Esophagus muscularis mucosa (tissue), 4 donors: Measurements from ENCODE around the gene ALX3. TPM values are rescaled to one million over a fixed set of nuclear protein-coding genes. Genes with fewer than 3 reads are reported as not detected.

Experiments used
- DNase-seq: peaks from one replicate; pipeline ENCODE4 v3.0.0-alpha.2; 2017; ENCODE audit errors: extremely low spot score
- H3K27ac ChIP-seq, 4 donors: fragments of 200-600 bp; sonication (generic); replicated peaks in 1 of 4; 1 replicate in 3 of 4; 2 replicates in 1 of 4; pipeline ENCODE4 v1.5.1; 2016 to 2019; ENCODE audit warnings: mild to moderate bottlenecking in 1 of 4
- H3K27me3 ChIP-seq, 4 donors: fragments of 200-600 bp; sonication (generic); one replicate each; pipeline versions ENCODE4 v1.5.1 to v1.6.0; 2016 to 2019
- H3K36me3 ChIP-seq, 4 donors: fragments of 200-600 bp; sonication (generic); one replicate each; pipeline ENCODE4 v1.5.1; 2016 to 2019
- H3K4me1 ChIP-seq, 4 donors: fragments of 200-600 bp; sonication (generic); one replicate each; pipeline ENCODE4 v1.5.1; 2016 to 2019
- H3K4me3 ChIP-seq, 4 donors: fragments of 200-600 bp; sonication (generic); 1 replicate in 2 of 4; 2 replicates in 2 of 4; pipeline ENCODE4 v1.5.1; 2016 to 2019; ENCODE audit warnings: mild to moderate bottlenecking in 4 of 4, moderate library complexity in 1 of 4
- H3K9me3 ChIP-seq, 4 donors: fragments of 200-600 bp; sonication (generic); 1 replicate in 3 of 4; 2 replicates in 1 of 4; pipeline ENCODE4 v1.5.1; 2016 to 2019
- CTCF ChIP-seq, 3 experiments: fragments of 200-600 bp in 2 of 3; fragments of 450-650 bp in 1 of 3; sonication (generic) in 2 of 3; IDR thresholded peaks; one replicate each; pipeline ENCODE4 v1.5.1; 2017 to 2019; ENCODE audit warnings: antibody characterized with exemption in 3 of 3, mild to moderate bottlenecking in 2 of 3, moderate library complexity in 1 of 3
- EP300 ChIP-seq: sonication (generic); formaldehyde crosslinking; IDR thresholded peaks from one replicate; pipeline ENCODE4 v1.6.1; 2017; ENCODE audit warnings: antibody characterized with exemption
- POLR2A ChIP-seq: fragments of 450-650 bp; IDR thresholded peaks from one replicate; pipeline ENCODE4 v1.6.1; 2017; ENCODE audit warnings: antibody characterized with exemption, moderate library complexity, mild to moderate bottlenecking, low read depth
- POLR2AphosphoS5 ChIP-seq, 2 donors: sonication (generic); formaldehyde crosslinking; IDR thresholded peaks; one replicate each; pipeline ENCODE4 v1.6.1; 2017; ENCODE audit warnings: antibody characterized with exemption in 2 of 2
- WGBS: methylation state at CpG from one replicate; pipeline ENCODE4 v1.1.5; 2018; 5-methylcytosine and 5-hydroxymethylcytosine counted together
- intact Hi-C: fragments of 100-400 bp; cut with DNase I; formaldehyde crosslinking; loops from one replicate; pipeline ENCODE4 v1.15.1; 2023
- total RNA-seq, 4 donors: library from RNA; depleted of rRNA; stranded (reverse); fragments of >200 nt; gene quantifications; one replicate each; pipeline versions ENCODE4 v1.1.0 to v1.2.1, GENCODE V29; 2016

The ALX3 gene
- total RNA-seq, 4 donors from 2014 or later: not detected

- no peak for TF ChIP-seq POLR2A
- TF ChIP-seq POLR2AphosphoS5 (IDR thresholded peaks at IDR 0.05): no peak
- DNase-seq: no peak
- intact Hi-C loops: no loop called here
- Histone ChIP-seq H3K4me3 (no peak overlapping the region), H3K27me3 (peaks cover 0 to 34% (median 3%) of the 10 kb centered on the region in 4 donors), H3K9me3 (no peaks in the 10 kb centered on the region), H3K36me3 (no peaks in the 10 kb centered on the region), H3K4me1 (peaks cover 20 to 30% (median 26%) of the 10 kb centered on the region in 4 donors), H3K27ac (no peak overlapping the region)
- 68% methylated on average over 4 of the region's 4 CpGs for WGBS
These were observed 16.5 kb upstream of the ALX3 start for GRCh38 chr1:110086961-110087360.

DNA sequence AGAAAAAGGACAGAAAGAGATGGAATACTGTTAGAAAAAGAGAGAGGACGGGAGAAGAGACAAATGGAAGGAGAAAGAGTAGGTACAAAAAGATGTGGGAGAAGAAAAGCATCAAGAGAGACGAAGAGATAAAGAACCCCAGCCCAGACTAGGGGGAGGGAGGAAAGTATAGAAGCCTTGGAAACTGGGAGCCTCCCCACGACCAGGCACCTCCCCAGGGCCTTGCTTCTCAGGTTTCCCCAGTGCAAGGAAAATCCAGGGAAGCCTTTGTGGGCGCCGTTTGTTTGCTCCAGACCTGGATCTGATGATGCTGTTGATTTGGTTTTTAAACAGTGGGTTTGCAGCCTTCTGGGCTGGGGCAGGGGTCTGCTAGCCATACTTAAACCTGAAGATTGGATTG lies 15.2 kb upstream of the ALX3 start:
- DNase-seq: no peak
- no peaks in the 10 kb centered on the region for H3K36me3 ChIP-seq
- intact Hi-C loops: no loop called here
- peaks cover 0 to 44% (median 3%) of the 10 kb centered on the region in 4 donors for H3K27me3 ChIP-seq
- WGBS: 90% methylated on average over 5 of the region's 5 CpGs
- H3K4me1 ChIP-seq: peaks cover 20 to 30% (median 26%) of the 10 kb centered on the region in 4 donors
- H3K9me3 ChIP-seq: no peaks in the 10 kb centered on the region
- TF ChIP-seq EP300 (no peak), CTCF (IDR thresholded peaks at IDR 0.05) (no peak), POLR2A (no peak), POLR2AphosphoS5 (IDR thresholded peaks at IDR 0.05) (no peak)
- peak overlapping the region in 1 of 4 donors; percentile 81 for H3K27ac ChIP-seq
- no peak overlapping the region for H3K4me3 ChIP-seq

DNA sequence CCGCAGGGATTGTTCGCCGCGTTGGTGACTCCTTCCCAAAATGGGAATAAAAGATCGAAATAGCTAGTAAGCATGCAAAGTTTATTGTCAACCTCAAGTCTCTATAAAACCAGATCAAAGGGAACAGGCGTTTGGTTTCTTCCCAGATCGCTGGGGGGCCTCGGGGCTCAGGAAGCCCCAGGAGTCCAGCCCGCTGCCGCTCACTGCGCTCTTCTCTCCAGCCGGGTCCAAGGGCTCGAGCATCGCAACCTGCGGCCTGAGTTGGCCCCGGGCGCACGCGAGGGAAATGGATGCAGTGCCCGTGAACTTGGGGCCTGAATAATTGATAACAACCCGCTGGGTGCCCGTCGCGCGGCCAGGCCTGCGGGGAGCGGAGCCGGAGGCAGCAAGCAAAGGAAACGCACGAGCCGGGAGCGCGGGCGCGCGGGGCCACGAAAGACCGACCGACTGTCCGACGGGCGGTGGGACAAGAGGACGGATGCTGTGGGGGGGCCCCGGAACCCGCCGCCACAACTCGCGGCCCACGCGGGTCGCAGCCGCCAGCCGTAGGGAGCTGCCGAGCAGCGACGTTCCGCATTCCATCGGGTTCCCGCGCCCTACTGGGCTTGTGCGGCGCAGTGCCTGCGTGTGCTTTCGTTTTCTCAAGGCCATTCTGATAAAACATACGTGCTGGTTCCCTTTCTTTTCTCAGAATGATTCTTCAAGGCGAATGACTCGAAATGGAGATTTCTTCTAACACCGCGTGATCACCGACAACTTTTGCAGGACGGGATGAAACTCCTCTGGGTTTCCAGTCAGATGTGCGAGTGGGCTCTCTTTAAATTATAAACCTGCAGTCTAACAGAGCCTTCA lies 14.0 kb upstream of the ALX3 start:
- 24% methylated on average over 30 of the region's 72 CpGs for WGBS

DNA sequence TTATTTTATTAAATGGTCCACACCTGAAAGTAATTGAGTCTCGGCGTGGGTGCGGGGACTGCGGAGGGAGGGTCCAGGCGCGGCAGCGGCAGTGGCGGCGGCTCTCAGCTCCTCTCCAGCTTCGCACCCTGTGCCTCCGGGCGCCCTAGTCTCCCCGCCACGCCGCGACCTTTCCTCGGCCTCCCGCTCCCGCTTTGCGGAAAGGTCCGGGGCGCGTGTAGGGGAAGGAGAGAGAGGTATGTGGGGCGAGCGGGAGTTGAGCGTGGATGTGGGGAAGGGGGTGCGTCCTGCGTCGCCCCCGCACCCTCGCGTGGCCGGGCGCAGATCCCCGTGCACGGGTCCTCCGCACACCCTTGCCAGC lies 13.4 kb upstream of the ALX3 start:
- H3K36me3 ChIP-seq: no peaks in the 10 kb centered on the region
- intact Hi-C loops: no loop called here
- H3K4me3 ChIP-seq: peak overlapping the region; percentile 73 to 84 (median 74)
- 8% methylated on average over 33 of the region's 37 CpGs for WGBS
- H3K4me1 ChIP-seq: peaks cover 20 to 30% (median 26%) of the 10 kb centered on the region in 4 donors
- DNase-seq: no peak
- peaks cover 0 to 59% (median 3%) of the 10 kb centered on the region in 4 donors for H3K27me3 ChIP-seq
- peak overlapping the region; percentile 81 to 85 (median 82) for H3K27ac ChIP-seq
- H3K9me3 ChIP-seq: no peaks in the 10 kb centered on the region
- TF ChIP-seq EP300: no peak
- no peak for TF ChIP-seq CTCF (IDR thresholded peaks at IDR 0.05)
- TF ChIP-seq POLR2A: no peak
- TF ChIP-seq POLR2AphosphoS5 (IDR thresholded peaks at IDR 0.05): no peak

More for the DNA sequence above, 14.0 kb upstream of the ALX3 start:
- Histone ChIP-seq H3K4me3 (peak overlapping the region; percentile 73 to 84 (median 74)), H3K27ac (peak overlapping the region; percentile 81 to 85 (median 82)), H3K27me3 (peaks cover 0 to 53% (median 3%) of the 10 kb centered on the region in 4 donors), H3K36me3 (no peaks in the 10 kb centered on the region), H3K9me3 (no peaks in the 10 kb centered on the region), H3K4me1 (peaks cover 20 to 30% (median 26%) of the 10 kb centered on the region in 4 donors)
- TF ChIP-seq CTCF (IDR thresholded peaks at IDR 0.05) (no peak), POLR2AphosphoS5 (IDR thresholded peaks at IDR 0.05) (peak; percentile 54 to 65)
- intact Hi-C loops: no loop called here
- DNase-seq: no peak

DNA sequence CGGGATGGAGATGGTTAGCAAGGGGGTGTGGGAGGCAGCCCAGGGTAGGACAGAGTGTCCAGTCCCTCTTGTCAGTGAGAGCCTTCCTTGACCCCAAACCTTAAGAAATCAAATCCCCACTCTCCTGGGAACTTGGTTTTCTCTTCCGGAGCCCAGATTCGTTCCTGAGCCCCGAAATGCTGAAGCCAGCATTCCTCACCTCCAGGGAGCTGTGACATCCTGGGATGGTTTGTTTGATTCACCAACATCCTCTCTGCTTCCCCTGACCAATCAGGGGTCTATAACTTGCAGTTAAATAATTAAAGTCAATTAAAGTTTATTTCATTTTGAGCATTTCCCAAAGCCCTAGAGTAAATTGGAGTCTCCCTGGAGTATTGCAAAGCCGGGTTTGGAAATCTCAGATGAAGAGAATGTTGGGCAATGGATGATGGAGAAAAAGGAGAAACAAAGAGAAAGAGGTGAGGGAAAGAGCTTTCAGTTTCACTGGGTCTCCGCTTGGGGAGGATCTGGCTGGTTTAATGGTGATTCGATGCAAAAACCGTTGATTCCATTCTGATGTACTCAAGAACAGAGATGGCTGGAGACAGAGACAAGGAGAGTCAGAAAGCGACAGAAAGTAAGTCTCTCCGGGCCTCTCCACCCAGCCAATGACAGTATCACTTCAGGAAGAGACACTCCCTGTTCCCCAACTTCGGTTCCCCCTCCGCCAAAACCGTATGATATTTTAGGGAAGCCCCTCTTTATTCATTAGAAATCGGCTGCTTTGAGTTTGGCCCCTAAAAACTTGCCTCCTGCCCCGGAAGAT lies 12.8 kb upstream of the ALX3 start:
- Histone ChIP-seq H3K9me3 (no peaks in the 10 kb centered on the region), H3K4me1 (peaks cover 20 to 29% (median 25%) of the 10 kb centered on the region in 4 donors), H3K27ac (peak overlapping the region; percentile 81 to 85 (median 82)), H3K4me3 (peak overlapping the region; percentile 73 to 84 (median 74)), H3K27me3 (peaks cover 0 to 58% (median 3%) of the 10 kb centered on the region in 4 donors), H3K36me3 (no peaks in the 10 kb centered on the region)
- TF ChIP-seq CTCF (IDR thresholded peaks at IDR 0.05) (no peak), POLR2AphosphoS5 (IDR thresholded peaks at IDR 0.05) (peak in 1 of 2 donors; percentile 32)
- WGBS: 31% methylated on average over 15 of the region's 15 CpGs
- DNase-seq: no peak
- intact Hi-C loops: no loop called here
